ENCODE results near the gene FAM24A. TPM values are rescaled to one million over a fixed set of nuclear protein-coding genes. Genes with fewer than 3 reads are reported as not detected.
A peak's percentile ranks its signal among the peaks of the same experiment; 100 is the strongest.

The FAM24A gene
- total RNA-seq, 1 donor from 2014 or later: not detected

GRCh38 chr10:122915700-122916099 is 5.3 kb downstream of the FAM24A start:
- no peak for DNase-seq (ENCODE audit: low spot score in 2 of 2)
- FAIRE-seq: no peak

DNA sequence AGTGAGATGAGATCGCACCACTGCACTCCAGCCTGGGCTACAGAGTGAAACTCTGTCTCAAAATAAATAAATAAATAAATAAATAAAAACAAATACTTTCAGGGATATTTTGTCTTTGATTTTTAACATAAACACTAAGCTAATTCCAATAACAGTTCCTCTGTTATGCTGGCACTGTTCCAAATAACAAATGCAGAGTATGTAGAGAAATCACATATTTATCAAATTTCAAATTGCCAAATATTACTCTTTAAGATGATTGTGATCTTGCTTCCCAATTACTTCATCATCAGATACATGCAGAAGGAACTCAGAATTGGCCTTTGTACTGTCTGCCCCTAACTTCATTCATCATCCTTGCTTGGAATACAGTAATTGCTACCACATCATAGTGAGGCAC is 19.7 kb downstream of the FAM24A start:
- FAIRE-seq (no peak), DNase-seq (ENCODE audit: low spot score in 2 of 2) (no peak)

DNA sequence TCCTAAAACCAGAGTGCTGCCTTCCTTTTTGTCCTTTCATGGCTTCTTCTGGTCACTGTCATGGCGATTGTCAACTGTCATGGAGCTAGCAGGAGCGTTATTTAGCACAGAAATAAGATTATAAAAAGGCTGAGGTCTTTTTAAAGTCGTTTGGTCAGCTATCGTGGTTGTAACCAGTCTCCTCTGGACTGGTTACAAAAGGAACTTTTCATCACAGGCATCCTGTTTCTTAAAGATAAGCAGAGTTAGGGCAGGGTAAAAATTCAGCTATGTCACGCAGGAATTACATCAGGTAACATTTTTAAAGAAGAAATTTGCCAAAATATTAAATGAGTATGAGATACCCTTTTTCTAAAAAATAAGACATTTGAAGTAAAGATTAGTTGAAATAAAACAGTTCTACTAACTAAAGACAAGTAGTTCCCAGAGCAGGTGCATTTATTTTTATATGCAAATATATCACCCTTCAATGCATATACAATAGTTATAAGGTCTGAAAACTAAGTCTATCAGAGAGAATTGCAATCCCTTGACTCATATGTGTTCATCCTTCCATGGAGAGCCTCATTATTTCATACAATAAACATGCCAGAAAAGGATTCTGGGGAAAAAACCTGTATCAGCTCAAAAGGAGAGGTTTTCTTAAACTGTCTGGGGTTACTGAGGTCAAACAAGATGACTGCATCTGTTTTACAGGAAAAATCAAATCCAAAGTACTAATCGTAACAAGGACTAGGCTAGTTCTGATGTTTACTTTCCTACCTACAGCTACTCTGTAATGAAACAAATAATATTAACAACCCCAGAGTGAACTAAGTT is 20.9 kb downstream of the FAM24A start:
- DNase-seq (ENCODE audit: low spot score in 2 of 2): no peak

DNA sequence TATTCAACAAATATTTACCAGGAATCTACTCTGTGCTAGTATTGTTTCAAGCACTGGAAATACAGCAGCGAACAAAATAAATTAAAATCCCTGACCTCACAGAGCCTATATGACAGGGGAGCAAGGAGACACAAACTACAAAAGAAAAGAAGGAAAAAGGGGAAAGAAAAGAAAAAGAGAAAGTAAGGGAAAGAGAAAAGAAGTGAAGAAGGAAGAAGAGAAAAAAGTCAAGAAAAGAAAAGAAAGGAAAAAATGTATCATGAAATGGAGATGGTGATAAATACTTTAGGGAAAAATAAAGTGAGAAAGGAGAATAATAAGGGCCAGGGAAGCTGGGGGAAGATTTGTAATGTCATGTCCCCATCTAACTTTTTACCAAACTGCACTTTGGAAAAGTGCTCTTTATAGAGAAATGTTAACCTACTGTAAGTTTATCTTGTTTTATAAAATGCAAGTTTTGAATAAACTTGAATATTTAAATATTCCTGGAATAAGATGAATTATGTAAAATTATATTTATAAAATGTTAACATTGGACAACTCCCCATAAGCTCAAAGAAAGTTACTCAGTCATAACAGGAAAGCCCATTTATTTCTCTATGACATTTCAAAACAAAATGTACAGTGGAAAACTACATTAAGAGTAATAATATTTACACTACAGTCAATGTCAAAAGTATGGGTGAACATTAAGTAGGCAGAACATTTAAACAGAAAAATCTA is 28.9 kb downstream of the FAM24A start:
- no peak for FAIRE-seq
- DNase-seq (ENCODE audit: low spot score in 2 of 2): no peak

More for the DNA sequence above, 20.9 kb downstream of the FAM24A start:
- FAIRE-seq: no peak

DNA sequence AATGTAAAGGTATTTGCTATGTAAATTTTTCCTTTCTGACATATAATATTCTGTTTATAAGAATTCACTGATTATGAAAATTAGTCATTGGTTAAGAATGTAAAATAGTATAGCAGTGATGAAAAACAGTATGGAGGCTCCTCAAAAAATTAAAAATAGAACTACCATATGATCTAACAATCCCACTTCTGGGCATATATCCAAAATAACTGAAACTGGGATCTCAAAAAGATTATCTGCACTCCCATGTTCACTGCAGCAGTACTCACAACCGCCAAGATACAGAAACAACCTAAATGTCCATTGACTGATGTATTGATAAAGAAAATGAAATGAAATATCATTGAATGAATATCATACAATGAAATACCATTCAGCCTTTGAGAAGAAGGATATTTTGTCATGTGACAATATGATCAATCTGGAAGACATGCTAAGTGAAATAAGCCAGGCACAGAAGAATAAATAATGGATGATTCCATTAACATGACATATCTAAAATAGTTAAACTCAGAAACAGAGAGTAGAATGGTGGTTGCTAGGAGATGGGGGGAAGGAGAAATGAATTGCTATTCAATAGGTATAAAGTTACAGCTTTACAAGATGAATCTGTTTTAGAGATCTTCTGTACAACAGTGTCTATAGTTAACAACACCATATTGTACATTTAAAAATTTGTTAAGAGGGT is 29.6 kb downstream of the FAM24A start:
- DNase-seq (ENCODE audit: low spot score in 2 of 2) (no peak), FAIRE-seq (no peak)

DNA sequence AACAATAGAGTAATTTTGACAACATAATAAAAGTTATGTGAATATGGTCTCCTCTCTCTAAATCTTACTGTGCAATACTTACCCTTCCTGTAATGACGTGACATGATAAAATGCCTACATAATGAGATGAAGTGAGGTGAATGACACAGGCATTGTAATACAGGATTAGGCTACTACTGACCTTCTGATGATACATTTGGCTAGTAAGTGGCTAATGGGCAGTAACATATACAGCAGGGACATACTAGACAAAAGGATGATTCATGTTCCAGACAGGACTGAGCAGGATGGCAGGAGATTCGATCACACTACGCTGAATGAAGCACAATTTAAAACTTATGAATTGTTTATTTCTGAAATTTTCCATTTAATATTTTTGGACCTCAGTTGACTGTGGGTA is 38.9 kb downstream of the FAM24A start:
- DNase-seq (ENCODE audit: low spot score in 2 of 2): no peak
- no peak for FAIRE-seq

DNA sequence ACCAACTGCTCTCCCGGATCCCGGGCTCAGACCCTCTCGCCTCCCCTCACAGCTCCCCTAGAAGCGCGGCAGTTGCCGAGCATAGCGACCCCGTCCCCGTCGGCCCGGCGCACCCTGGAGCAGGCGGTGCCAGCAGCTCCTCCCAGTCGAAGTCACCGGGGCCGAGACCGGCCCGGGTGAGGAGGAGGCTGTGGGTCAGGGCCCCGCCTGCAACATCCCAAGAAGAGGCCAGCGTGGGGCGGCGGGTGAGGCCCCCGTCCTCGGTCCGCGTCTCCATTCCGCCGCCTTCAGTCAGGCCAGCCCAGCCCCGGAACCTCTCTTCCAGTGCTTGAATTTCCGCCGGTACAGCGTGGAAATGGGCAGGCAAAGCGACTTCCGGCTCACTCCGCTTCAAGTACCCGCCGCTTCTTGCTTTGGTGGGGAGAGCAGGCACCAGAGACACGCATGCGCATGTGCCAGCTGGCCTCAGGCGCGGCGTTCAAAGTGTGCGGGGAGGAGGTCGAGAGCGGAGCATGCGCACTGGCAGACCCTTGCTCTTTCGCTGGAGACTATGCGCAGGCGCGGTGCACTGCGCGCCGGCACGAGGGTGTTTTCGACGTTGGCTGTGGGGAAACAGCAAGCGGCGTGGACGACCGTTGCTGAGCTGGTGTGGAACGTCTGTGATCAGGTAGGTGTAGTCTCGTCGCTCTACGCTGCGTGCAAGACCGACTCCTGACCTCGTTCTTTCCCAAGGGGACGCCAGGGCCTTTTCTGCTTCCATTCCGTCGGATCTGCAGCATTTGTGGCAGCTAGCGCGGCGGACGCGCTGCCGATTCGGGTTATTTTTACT is 43.7 kb downstream of the FAM24A start, which contains the start of gene C10orf88:
TSS of gene C10orf88 (minus strand) at position 326 of the 829 bp plus-strand sequence. CDS start at position 277, 49 bp downstream.
- no peak for FAIRE-seq
- DNase-seq (ENCODE audit: low spot score in 2 of 2): peak; percentile 82 to 91

- DNase-seq (ENCODE audit: low spot score in 2 of 2) (no peak), FAIRE-seq (no peak)
Observed at GRCh38 chr10:122954731-122955050, 44.3 kb downstream of the FAM24A start.

DNA sequence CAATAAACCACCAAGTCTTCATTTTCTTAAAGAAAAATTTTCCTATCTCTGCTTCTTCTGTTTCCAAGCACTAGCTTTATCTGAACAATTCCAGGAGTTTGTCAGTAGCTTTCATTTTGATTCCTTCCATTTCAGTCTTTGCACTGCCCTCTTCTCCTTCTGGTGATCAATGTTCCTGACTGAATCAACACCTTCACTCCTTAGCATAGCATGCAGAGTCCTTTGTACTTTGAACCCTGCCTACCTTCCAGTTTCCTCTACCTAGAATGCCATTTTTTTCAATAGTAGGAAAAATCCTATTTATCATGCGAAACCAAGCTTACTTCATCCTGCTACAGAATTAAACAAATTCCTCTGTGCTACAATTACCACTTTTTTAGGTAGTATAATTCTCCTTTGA is 45.5 kb downstream of the FAM24A start:
- FAIRE-seq: no peak

GRCh38 chr10:122957474-122957873 is 47.1 kb downstream of the FAM24A start:
- FAIRE-seq (no peak), DNase-seq (ENCODE audit: low spot score in 2 of 2) (no peak)

More for the DNA sequence above, 45.5 kb downstream of the FAM24A start:
- DNase-seq (ENCODE audit: low spot score in 2 of 2): no peak

DNA sequence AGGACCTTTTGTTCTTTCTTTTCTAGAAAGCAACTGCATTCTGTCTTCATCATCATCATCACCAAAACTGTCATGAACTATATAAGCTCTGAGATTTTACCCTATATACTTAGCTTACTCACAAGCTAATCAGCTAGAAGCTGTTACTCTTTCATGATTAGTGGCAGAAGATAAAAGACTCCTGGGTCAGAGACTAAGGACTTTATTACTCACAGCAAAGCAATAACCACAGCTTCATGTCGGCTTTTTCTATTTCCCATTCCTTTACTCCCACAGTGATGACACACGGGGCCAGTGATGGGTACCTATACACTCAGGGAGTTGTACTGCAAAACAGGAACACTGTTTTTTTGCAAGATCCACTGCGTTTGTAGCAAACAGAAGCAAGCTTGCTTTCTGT is 52.0 kb downstream of the FAM24A start:
- FAIRE-seq (no peak), DNase-seq (ENCODE audit: low spot score in 2 of 2) (no peak)

Other genes starting within 250 kb of the FAM24A start
- not detected for gene C10orf120, start 210.8 kb upstream of the FAM24A start, total RNA-seq
- gene CUZD1, start 64.8 kb upstream of the FAM24A start, total RNA-seq: 0.41 TPM
- gene FAM24B, start 31.0 kb upstream of the FAM24A start, total RNA-seq: 2.9 TPM
- 34.6 TPM for gene C10orf88, start 43.6 kb downstream of the FAM24A start, total RNA-seq
- gene PSTK, start 69.8 kb downstream of the FAM24A start, total RNA-seq: 9.8 TPM
- gene IKZF5, start 98.2 kb downstream of the FAM24A start, total RNA-seq: 9.8 TPM
- gene ACADSB, start 98.4 kb downstream of the FAM24A start, total RNA-seq: 14.3 TPM
- gene HMX3, start 225.4 kb downstream of the FAM24A start, total RNA-seq: not detected
- not detected for gene HMX2, start 237.5 kb downstream of the FAM24A start, total RNA-seq
- 90.1 TPM for gene BUB3, start 243.8 kb downstream of the FAM24A start, total RNA-seq

Measured in frontal cortex (tissue), 4 donors.